Measurements from ENCODE around the gene URM1. TPM values are rescaled to one million over a fixed set of nuclear protein-coding genes. Genes with fewer than 3 reads are reported as not detected.
"Not testable (repeated sequence)": the region's sequence is repeated elsewhere in the genome, so short reads cannot be mapped to it uniquely, and the experiment has no call there.

The URM1 gene
- polyA plus RNA-seq, 1 donor from 2014 or later, result 80.8 TPM

DNA sequence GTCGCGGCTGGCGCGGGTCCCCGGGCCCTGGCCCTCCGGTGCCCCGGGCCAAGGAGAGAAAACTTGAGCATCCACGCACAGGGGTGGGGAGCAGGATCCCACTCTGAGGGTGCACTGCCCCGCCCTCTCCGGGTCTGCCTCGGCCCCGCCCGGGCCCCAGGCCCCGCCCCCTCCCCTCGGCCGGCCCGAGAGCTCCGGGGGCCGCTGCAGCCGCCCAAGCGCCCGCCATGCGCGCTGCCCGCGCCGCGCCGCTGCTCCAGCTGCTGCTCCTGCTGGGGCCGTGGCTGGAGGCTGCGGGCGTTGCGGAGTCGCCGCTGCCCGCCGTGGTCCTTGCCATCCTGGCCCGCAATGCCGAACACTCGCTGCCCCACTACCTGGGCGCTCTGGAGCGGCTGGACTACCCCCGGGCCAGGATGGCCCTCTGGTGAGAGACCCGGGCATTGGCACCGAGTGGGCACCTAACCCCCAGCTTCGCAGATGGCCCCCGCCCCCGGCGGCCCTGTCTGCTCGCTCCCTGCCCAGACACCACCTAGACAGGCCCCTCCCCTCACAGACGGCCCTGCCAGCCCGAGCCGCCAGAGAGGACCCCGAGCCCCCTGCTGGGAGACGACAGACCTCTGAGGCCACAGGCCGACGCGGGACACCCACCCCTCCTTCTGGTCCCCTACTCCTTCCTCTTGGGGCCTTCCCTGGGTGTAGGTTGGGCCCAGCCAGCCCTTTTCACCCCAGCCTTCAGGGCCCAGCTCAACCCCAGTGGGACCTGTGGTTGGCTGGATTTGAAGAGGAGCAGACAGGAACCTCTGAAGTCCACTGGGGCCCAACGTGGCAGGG lies 49.7 kb downstream of the URM1 start, which contains the start of gene CERCAM:
Gene CERCAM (plus strand): TSS at position 207 of the 831 bp plus-strand sequence. CDS start 21 bp downstream, at position 228.
- peaks cover 52% of the 10 kb centered on the region for H3K27me3 ChIP-seq (ENCODE audit: insufficient read depth, low read depth, low read length)
- no peaks in the 10 kb centered on the region for H4K20me1 ChIP-seq (ENCODE audit: insufficient read depth)
- no peaks in the 10 kb centered on the region for H3K79me2 ChIP-seq (replicated peaks; ENCODE audit: insufficient read depth, low read length)
- H3K9me2 ChIP-seq (ENCODE audit: insufficient read depth, low read length), result no peaks in the 10 kb centered on the region
- H2AFZ ChIP-seq (ENCODE audit: low read depth, low read length), result no peak within 1 kb of the TSS
- no peaks in the 10 kb centered on the region for H3F3A ChIP-seq (ENCODE audit: insufficient read depth, low read length, poor library complexity, severe bottlenecking)
- H3K9ac ChIP-seq (ENCODE audit: low read length), result peak within 1 kb of the TSS; percentile 53
- no peak within 1 kb of the TSS for H3K27ac ChIP-seq (ENCODE audit: low read length)
- H3K4me3 ChIP-seq (ENCODE audit: low read length), result peak within 1 kb of the TSS; percentile 69
- TF ChIP-seq EP300 (conservative IDR thresholded peaks at IDR 0.05; ENCODE audit: poor library complexity, severe bottlenecking) (no peak), EZH2 (IDR thresholded peaks at IDR 0.05; ENCODE audit: borderline replicate concordance, insufficient read depth, low read length, poor library complexity, severe bottlenecking) (no peak), MXI1 (conservative IDR thresholded peaks at IDR 0.05; ENCODE audit: poor library complexity, severe bottlenecking) (no peak), SMC3 (conservative IDR thresholded peaks at IDR 0.05; ENCODE audit: poor library complexity) (no peak), RAD21 (conservative IDR thresholded peaks at IDR 0.05) (no peak), TAF1 (IDR thresholded peaks at IDR 0.05; ENCODE audit: low read depth) (no peak), POLR2AphosphoS5 (IDR thresholded peaks at IDR 0.05) (no peak)
- TF ChIP-seq, protein P1, sequence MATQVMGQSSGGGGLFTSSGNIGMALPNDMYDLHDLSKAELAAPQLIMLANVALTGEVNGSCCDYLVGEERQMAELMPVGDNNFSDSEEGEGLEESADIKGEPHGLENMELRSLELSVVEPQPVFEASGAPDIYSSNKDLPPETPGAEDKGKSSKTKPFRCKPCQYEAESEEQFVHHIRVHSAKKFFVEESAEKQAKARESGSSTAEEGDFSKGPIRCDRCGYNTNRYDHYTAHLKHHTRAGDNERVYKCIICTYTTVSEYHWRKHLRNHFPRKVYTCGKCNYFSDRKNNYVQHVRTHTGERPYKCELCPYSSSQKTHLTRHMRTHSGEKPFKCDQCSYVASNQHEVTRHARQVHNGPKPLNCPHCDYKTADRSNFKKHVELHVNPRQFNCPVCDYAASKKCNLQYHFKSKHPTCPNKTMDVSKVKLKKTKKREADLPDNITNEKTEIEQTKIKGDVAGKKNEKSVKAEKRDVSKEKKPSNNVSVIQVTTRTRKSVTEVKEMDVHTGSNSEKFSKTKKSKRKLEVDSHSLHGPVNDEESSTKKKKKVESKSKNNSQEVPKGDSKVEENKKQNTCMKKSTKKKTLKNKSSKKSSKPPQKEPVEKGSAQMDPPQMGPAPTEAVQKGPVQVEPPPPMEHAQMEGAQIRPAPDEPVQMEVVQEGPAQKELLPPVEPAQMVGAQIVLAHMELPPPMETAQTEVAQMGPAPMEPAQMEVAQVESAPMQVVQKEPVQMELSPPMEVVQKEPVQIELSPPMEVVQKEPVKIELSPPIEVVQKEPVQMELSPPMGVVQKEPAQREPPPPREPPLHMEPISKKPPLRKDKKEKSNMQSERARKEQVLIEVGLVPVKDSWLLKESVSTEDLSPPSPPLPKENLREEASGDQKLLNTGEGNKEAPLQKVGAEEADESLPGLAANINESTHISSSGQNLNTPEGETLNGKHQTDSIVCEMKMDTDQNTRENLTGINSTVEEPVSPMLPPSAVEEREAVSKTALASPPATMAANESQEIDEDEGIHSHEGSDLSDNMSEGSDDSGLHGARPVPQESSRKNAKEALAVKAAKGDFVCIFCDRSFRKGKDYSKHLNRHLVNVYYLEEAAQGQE (IDR thresholded peaks at IDR 0.05; ENCODE audit: borderline replicate concordance), result no peak
- TF ChIP-seq, protein P2, sequence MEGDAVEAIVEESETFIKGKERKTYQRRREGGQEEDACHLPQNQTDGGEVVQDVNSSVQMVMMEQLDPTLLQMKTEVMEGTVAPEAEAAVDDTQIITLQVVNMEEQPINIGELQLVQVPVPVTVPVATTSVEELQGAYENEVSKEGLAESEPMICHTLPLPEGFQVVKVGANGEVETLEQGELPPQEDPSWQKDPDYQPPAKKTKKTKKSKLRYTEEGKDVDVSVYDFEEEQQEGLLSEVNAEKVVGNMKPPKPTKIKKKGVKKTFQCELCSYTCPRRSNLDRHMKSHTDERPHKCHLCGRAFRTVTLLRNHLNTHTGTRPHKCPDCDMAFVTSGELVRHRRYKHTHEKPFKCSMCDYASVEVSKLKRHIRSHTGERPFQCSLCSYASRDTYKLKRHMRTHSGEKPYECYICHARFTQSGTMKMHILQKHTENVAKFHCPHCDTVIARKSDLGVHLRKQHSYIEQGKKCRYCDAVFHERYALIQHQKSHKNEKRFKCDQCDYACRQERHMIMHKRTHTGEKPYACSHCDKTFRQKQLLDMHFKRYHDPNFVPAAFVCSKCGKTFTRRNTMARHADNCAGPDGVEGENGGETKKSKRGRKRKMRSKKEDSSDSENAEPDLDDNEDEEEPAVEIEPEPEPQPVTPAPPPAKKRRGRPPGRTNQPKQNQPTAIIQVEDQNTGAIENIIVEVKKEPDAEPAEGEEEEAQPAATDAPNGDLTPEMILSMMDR (IDR thresholded peaks at IDR 0.05; ENCODE audit: poor library complexity, severe bottlenecking), result no peak
- no peaks in the 10 kb centered on the region for H3K36me3 ChIP-seq (ENCODE audit: insufficient read depth, low read length)
- no peak within 1 kb of the TSS for H3K4me2 ChIP-seq (ENCODE audit: low read length)
- no peaks in the 10 kb centered on the region for H3K9me3 ChIP-seq (ENCODE audit: low read length)

DNA sequence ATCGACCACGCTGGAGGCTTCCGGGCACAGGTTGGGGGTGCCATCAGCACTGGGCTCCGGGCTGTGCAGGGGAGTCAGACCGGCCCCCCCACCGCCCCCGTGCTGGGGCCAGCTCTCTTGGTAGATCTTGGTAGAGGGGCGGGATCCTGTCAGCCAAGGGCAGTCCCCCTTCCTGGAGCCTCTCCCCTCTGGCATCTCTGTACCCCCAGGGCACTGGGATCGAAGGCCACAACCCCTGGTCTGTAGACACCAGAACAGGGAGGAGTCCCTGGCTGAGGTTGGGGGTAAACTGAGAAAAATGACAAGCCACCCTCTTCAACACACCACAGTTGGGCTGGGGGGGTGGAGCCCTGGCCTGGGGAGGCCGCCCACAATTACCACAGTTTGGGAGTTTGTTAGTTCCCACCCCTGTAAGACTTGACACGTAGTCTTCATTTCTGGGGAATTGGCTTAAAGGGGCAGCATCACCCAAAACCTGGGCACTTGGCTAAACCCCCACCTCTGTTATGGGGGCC lies 50.4 kb downstream of the URM1 start:
- H4K20me1 ChIP-seq (ENCODE audit: insufficient read depth), result no peaks in the 10 kb centered on the region
- H3K9ac ChIP-seq (ENCODE audit: low read length), result no peak overlapping the region
- no peak overlapping the region for H3K4me3 ChIP-seq (ENCODE audit: low read length)
- no peak overlapping the region for H3K4me2 ChIP-seq (ENCODE audit: low read length)
- no peak overlapping the region for H3K27ac ChIP-seq (ENCODE audit: low read length)
- no peak overlapping the region for H2AFZ ChIP-seq (ENCODE audit: low read depth, low read length)
- no peaks in the 10 kb centered on the region for H3K79me2 ChIP-seq (replicated peaks; ENCODE audit: insufficient read depth, low read length)
- H3K9me3 ChIP-seq (ENCODE audit: low read length), result no peaks in the 10 kb centered on the region
- no peaks in the 10 kb centered on the region for H3K9me2 ChIP-seq (ENCODE audit: insufficient read depth, low read length)
- H3K27me3 ChIP-seq (ENCODE audit: insufficient read depth, low read depth, low read length), result peaks cover 46% of the 10 kb centered on the region
- H3F3A ChIP-seq (ENCODE audit: insufficient read depth, low read length, poor library complexity, severe bottlenecking), result no peaks in the 10 kb centered on the region
- no peak for TF ChIP-seq TAF1 (IDR thresholded peaks at IDR 0.05; ENCODE audit: low read depth)
- no peak for TF ChIP-seq EZH2 (IDR thresholded peaks at IDR 0.05; ENCODE audit: borderline replicate concordance, insufficient read depth, low read length, poor library complexity, severe bottlenecking)
- TF ChIP-seq, protein P1 (IDR thresholded peaks at IDR 0.05; ENCODE audit: borderline replicate concordance), result no peak
- no peak for TF ChIP-seq MXI1 (conservative IDR thresholded peaks at IDR 0.05; ENCODE audit: poor library complexity, severe bottlenecking)
- no peaks in the 10 kb centered on the region for H3K36me3 ChIP-seq (ENCODE audit: insufficient read depth, low read length)

DNA sequence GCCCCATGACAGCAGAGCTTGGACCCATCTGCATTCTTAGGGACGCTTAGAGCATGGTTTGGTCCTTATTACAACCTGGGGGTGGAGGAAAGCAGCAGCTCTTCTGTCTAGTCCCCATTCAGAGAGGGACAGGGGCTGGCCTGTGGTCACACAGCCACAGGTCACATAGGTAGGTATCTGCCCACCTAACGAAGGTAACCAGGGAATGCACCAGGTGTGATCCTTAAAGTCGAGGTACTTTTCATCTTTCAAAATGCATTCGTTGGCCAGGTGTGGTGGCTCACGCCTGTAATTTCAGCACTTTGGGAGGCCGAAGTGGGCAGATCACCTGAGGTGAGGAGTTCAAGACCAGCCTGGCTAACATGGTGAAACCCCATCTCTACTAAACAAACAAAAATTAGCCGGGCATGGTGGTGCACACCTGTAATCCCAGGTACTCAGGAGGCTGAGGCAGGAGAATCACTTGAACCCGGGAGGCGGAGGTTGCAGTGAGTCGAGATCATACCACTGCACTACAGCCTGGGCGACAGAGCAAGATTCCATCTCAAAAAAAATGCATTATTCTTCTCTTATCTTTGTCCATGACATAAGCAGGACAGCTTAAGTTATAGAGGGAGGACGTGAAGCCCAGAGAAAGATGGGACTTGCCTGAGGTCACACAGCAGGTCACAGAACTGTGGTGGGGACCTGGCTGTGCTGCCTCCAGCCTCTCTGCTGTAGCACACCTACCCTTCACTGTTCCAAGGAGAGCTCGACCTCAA lies 51.0 kb downstream of the URM1 start:
- H3K9ac ChIP-seq (ENCODE audit: low read length); H3K4me2 ChIP-seq (ENCODE audit: low read length); H3K36me3 ChIP-seq (ENCODE audit: insufficient read depth, low read length); H3K27ac ChIP-seq (ENCODE audit: low read length); H3K4me3 ChIP-seq (ENCODE audit: low read length); H4K20me1 ChIP-seq (ENCODE audit: insufficient read depth); H3K79me2 ChIP-seq (replicated peaks; ENCODE audit: insufficient read depth, low read length); H3F3A ChIP-seq (ENCODE audit: insufficient read depth, low read length, poor library complexity, severe bottlenecking); H2AFZ ChIP-seq (ENCODE audit: low read depth, low read length); H3K9me3 ChIP-seq (ENCODE audit: low read length); H3K9me2 ChIP-seq (ENCODE audit: insufficient read depth, low read length): not testable (repeated sequence)
- peaks cover 39% of the 10 kb centered on the region for H3K27me3 ChIP-seq (ENCODE audit: insufficient read depth, low read depth, low read length)
